ENCODE measurements around the gene LGALS4.
"Not testable (repeated sequence)": the region's sequence is repeated elsewhere in the genome, so short reads cannot be mapped to it uniquely, and the experiment has no call there.

LGALS4 gene

GRCh38 chr19:38815059-38816001 lies 2.6 kb upstream of the LGALS4 start:
- Histone ChIP-seq H3K4me3 (ENCODE audit: low read depth, low read length, poor library complexity, severe bottlenecking) (no peak overlapping the region), H3K36me3 (ENCODE audit: insufficient read depth, low read length) (peaks cover 35% of the 10 kb centered on the region), H3K4me2 (ENCODE audit: low read length) (no peak overlapping the region), H3K9me3 (ENCODE audit: low read length) (no peaks in the 10 kb centered on the region), H3K79me2 (ENCODE audit: insufficient read depth, low read length) (no peaks in the 10 kb centered on the region), H3K9me2 (ENCODE audit: low read depth, low read length) (no peaks in the 10 kb centered on the region), H3K4me1 (ENCODE audit: insufficient read depth, low read length, severe bottlenecking) (no peaks in the 10 kb centered on the region), H3F3A (ENCODE audit: insufficient read depth, low read length) (no peaks in the 10 kb centered on the region), H2AFZ (ENCODE audit: low read length) (no peak overlapping the region), H3K27me3 (ENCODE audit: insufficient read depth, low read length) (no peaks in the 10 kb centered on the region), H3K27ac (ENCODE audit: low read depth, low read length, poor library complexity, severe bottlenecking) (no peak overlapping the region), H4K20me1 (ENCODE audit: insufficient read depth, low read length) (no peaks in the 10 kb centered on the region), H3K9ac (ENCODE audit: low read length) (no peak overlapping the region)
- TF ChIP-seq EZH2 (IDR thresholded peaks at IDR 0.05; ENCODE audit: borderline replicate concordance, low read length) (no peak), CTCF (IDR thresholded peaks at IDR 0.05; ENCODE audit: low read length) (no peak)

- not testable (repeated sequence) for H3K79me2 ChIP-seq (ENCODE audit: insufficient read depth, low read length); H3K9me2 ChIP-seq (ENCODE audit: low read depth, low read length); H3K4me1 ChIP-seq (ENCODE audit: insufficient read depth, low read length, severe bottlenecking); H3K27ac ChIP-seq (ENCODE audit: low read depth, low read length, poor library complexity, severe bottlenecking); H3K9ac ChIP-seq (ENCODE audit: low read length); H3K4me3 ChIP-seq (ENCODE audit: low read depth, low read length, poor library complexity, severe bottlenecking); H4K20me1 ChIP-seq (ENCODE audit: insufficient read depth, low read length); H3K27me3 ChIP-seq (ENCODE audit: insufficient read depth, low read length); H3F3A ChIP-seq (ENCODE audit: insufficient read depth, low read length); H3K9me3 ChIP-seq (ENCODE audit: low read length); H2AFZ ChIP-seq (ENCODE audit: low read length); H3K4me2 ChIP-seq (ENCODE audit: low read length)
- H3K36me3 ChIP-seq (ENCODE audit: insufficient read depth, low read length), result peaks cover 30% of the 10 kb centered on the region
Measured at GRCh38 chr19:38813932-38814331, 1.2 kb upstream of the LGALS4 start.

GRCh38 chr19:38813323-38813722 lies 578 bp upstream of the LGALS4 start:
- Histone ChIP-seq H3K36me3 (ENCODE audit: insufficient read depth, low read length) (peaks cover 30% of the 10 kb centered on the region), H3K27me3 (ENCODE audit: insufficient read depth, low read length) (no peaks in the 10 kb centered on the region), H3K9ac (ENCODE audit: low read length) (no peak overlapping the region), H3K9me2 (ENCODE audit: low read depth, low read length) (no peaks in the 10 kb centered on the region), H3K4me2 (ENCODE audit: low read length) (no peak overlapping the region), H3K4me3 (ENCODE audit: low read depth, low read length, poor library complexity, severe bottlenecking) (no peak overlapping the region), H2AFZ (ENCODE audit: low read length) (no peak overlapping the region), H4K20me1 (ENCODE audit: insufficient read depth, low read length) (no peaks in the 10 kb centered on the region), H3F3A (ENCODE audit: insufficient read depth, low read length) (no peaks in the 10 kb centered on the region), H3K4me1 (ENCODE audit: insufficient read depth, low read length, severe bottlenecking) (no peaks in the 10 kb centered on the region), H3K9me3 (ENCODE audit: low read length) (no peaks in the 10 kb centered on the region), H3K27ac (ENCODE audit: low read depth, low read length, poor library complexity, severe bottlenecking) (no peak overlapping the region), H3K79me2 (ENCODE audit: insufficient read depth, low read length) (no peaks in the 10 kb centered on the region)
- no peak for TF ChIP-seq CTCF (IDR thresholded peaks at IDR 0.05; ENCODE audit: low read length)
- TF ChIP-seq EZH2 (IDR thresholded peaks at IDR 0.05; ENCODE audit: borderline replicate concordance, low read length), result no peak
